Measurements from ENCODE around the gene SLC5A8. TPM values are rescaled to one million over a fixed set of nuclear protein-coding genes. Genes with fewer than 3 reads are reported as not detected.

SLC5A8 gene
- total and polyA plus RNA-seq, 2 of the 4 experiments (the other 2 are of a cell fraction): not detected

GRCh38 chr12:101200145-101200544 is 9.9 kb downstream of the SLC5A8 start:
- H2BK20ac ChIP-seq (ENCODE audit: low read depth, low read length): no peak overlapping the region

More at GRCh38 chr12:101200145-101200544, 9.9 kb downstream of the SLC5A8 start:
- ATAC-seq (ENCODE audit: low read depth) (no peak), DNase-seq (no peak)
- Histone ChIP-seq H3K14ac (replicated peaks; ENCODE audit: low read depth, low read length) (no peak overlapping the region), H4K91ac (ENCODE audit: insufficient read depth, low read depth, low read length) (no peak overlapping the region), H3K4me1 (ENCODE audit: control insufficient read depth, insufficient read depth, low read length) (no peaks in the 10 kb centered on the region), H3K36me3 (ENCODE audit: control insufficient read depth, insufficient read depth, low read length) (no peaks in the 10 kb centered on the region), H2AFZ (replicated peaks; ENCODE audit: low read length, poor library complexity) (no peak overlapping the region), H3K9me1 (ENCODE audit: insufficient read depth, low read length) (no peaks in the 10 kb centered on the region), H3K56ac (ENCODE audit: extremely low read depth, insufficient read depth, low read length) (no peak overlapping the region), H3K23ac (ENCODE audit: low read depth, low read length) (no peak overlapping the region), H2AK9ac (replicated peaks; ENCODE audit: low read depth, low read length, poor library complexity) (no peak overlapping the region), H3K27ac (ENCODE audit: insufficient read depth, low read length) (no peak overlapping the region), H2BK120ac (ENCODE audit: low read depth, low read length) (no peak overlapping the region), H4K8ac (ENCODE audit: low read depth in 2 of 2, low read length in 2 of 2) (no peak overlapping the region), H3K4ac (ENCODE audit: low read depth, low read length) (no peak overlapping the region), H3K9me3 (ENCODE audit: control insufficient read depth, insufficient read depth, low read length) (no peaks in the 10 kb centered on the region), H3K4me3 (ENCODE audit: insufficient read depth, low read depth, low read length) (no peak overlapping the region), H2BK15ac (ENCODE audit: low read depth, low read length) (no peak overlapping the region), H3K4me2 (ENCODE audit: low read depth, low read length) (no peak overlapping the region), H3K79me1 (ENCODE audit: low read depth in 1 of 2, low read length in 2 of 2) (no peaks in the 10 kb centered on the region), H3K18ac (ENCODE audit: low read depth, low read length) (no peak overlapping the region), H3K27me3 (ENCODE audit: control insufficient read depth, insufficient read depth, low read length) (no peaks in the 10 kb centered on the region), H3K9ac (ENCODE audit: low read depth, low read length) (no peak overlapping the region), H2AK5ac (ENCODE audit: low read depth, low read length) (no peak overlapping the region), H4K20me1 (ENCODE audit: insufficient read depth, low read length) (no peaks in the 10 kb centered on the region), H4K5ac (ENCODE audit: low read depth, low read length) (no peak overlapping the region), H2BK5ac (ENCODE audit: low read depth, low read length, poor library complexity, severe bottlenecking) (no peak overlapping the region)
- TF ChIP-seq CEBPB (IDR thresholded peaks at IDR 0.05; ENCODE audit: low read depth, low read length) (no peak), RFX5 (IDR thresholded peaks at IDR 0.05; ENCODE audit: low read depth, low read length) (no peak), SMC3 (IDR thresholded peaks at IDR 0.05; ENCODE audit: low read depth, low read length) (no peak), RAD21 (IDR thresholded peaks at IDR 0.05; ENCODE audit: low read length) (no peak), RCOR1 (IDR thresholded peaks at IDR 0.05; ENCODE audit: insufficient replicate concordance, low read length) (no peak), MAZ (IDR thresholded peaks at IDR 0.05; ENCODE audit: borderline replicate concordance, low read depth, low read length) (no peak), CTCF (conservative IDR thresholded peaks at IDR 0.05; ENCODE audit: low read depth, low read length) (no peak), POLR2A (IDR thresholded peaks at IDR 0.05; ENCODE audit: low read depth, low read length) (no peak), MXI1 (IDR thresholded peaks at IDR 0.05; ENCODE audit: borderline replicate concordance, low read depth, low read length) (no peak), BHLHE40 (IDR thresholded peaks at IDR 0.05; ENCODE audit: low read depth, low read length) (no peak), FOS (IDR thresholded peaks at IDR 0.05; ENCODE audit: low read depth, low read length) (no peak)
- ChIA-PET CTCF (no interaction called here), POLR2A (ENCODE audit: unreplicated experiment) (no interaction called here)
- in situ Hi-C loops (cut with MboI; ENCODE audit: low sequenced_read_pairs) (no loop called here), dilution Hi-C loops (cut with HindIII; ENCODE audit: low sequenced_read_pairs, unreplicated experiment) (no loop called here), intact Hi-C loops (cut with micrococcal nuclease) (no loop called here)
- BruUV-seq (replicated peaks): no TSS peak
- WGBS, 2 experiments (ENCODE audit: extremely low coverage in 2 of 2, insufficient read length in 1 of 2): no CpG with 5 or more reads among the region's 2 CpGs

All from IMR-90 (cell line).